GM19193 (cell line): ENCODE results near the gene STIP1.

Experiments used
- POLR2A ChIP-seq: IDR thresholded peaks from 4 replicates; pipeline ENCODE4 v1.6.1; 2011; ENCODE audit not compliant: insufficient read depth, insufficient read length; ENCODE audit errors: extremely low read depth

The STIP1 gene

DNA sequence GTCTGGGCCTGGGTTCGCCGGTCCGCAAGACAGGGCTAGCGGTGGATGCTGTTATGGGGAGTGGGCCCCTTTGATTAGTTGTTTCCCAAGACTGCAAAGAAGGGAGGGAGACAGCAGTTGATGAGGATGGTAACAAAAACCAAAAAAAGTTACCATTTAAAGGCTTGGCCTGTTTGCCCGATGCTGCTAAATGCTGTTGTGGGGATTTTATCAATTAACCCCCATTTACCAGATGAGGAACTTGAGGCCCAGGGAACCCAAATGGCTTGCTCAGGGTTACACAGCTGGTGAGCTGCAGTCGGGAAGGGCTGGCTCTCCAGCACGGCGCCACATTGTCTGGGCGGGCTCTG, 36.7 kb downstream of the STIP1 start:
- TF ChIP-seq POLR2A = no peak

- TF ChIP-seq POLR2A = no peak
Measured at GRCh38 chr11:64223001-64223651, 37.2 kb downstream of the STIP1 start.

GRCh38 chr11:64224151-64224890, 38.4 kb downstream of the STIP1 start:
- TF ChIP-seq POLR2A = no peak

GRCh38 chr11:64224891-64225607, 39.1 kb downstream of the STIP1 start:
- no peak for TF ChIP-seq POLR2A

GRCh38 chr11:64225608-64226506, 39.9 kb downstream of the STIP1 start, which contains the start of the genes NUDT22 and TRPT1:
Gene NUDT22, plus strand, starts transcription at chr11:64226274. Its CDS starts 379 bp downstream, at chr11:64226653.
Gene TRPT1, minus strand, starts transcription at chr11:64226186. Its CDS starts 326 bp downstream, at chr11:64225860.
- TF ChIP-seq POLR2A = peak; percentile 81

GRCh38 chr11:64226507-64227051, 40.6 kb downstream of the STIP1 start:
- peak; percentile 33 for TF ChIP-seq POLR2A

GRCh38 chr11:64227405-64227956, 41.5 kb downstream of the STIP1 start:
- TF ChIP-seq POLR2A = no peak

- TF ChIP-seq POLR2A = no peak
Measured at GRCh38 chr11:64229090-64229743, 43.2 kb downstream of the STIP1 start.

DNA sequence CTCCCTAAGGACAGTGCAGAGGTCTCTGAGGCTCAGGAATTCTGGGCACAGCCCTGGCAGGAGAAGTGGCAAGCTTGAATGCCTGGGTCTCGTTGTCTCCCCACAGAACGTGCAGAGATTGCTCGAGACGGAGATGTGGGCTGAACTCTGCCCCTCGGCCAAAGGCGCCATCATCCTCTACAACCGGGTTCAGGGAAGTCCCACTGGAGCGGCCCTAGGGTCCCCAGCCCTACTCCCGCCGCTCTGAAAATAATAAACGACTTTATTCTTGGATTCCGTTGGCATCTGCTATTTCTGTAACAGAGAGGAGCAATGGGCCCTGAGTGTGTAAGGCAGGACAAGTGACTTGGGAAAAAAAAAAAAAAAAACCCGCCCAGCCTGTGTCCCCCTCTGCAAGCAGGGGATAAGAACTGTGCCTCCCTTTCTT, 43.8 kb downstream of the STIP1 start:
- no peak for TF ChIP-seq POLR2A

GRCh38 chr11:64230171-64230984, 44.4 kb downstream of the STIP1 start, which contains the start of gene DNAJC4:
Gene DNAJC4, plus strand, starts transcription at chr11:64230548. Its CDS starts 307 bp downstream, at chr11:64230855.
- TF ChIP-seq POLR2A = peak; percentile 66

GRCh38 chr11:64230985-64231365, 45.0 kb downstream of the STIP1 start:
- no peak for TF ChIP-seq POLR2A

DNA sequence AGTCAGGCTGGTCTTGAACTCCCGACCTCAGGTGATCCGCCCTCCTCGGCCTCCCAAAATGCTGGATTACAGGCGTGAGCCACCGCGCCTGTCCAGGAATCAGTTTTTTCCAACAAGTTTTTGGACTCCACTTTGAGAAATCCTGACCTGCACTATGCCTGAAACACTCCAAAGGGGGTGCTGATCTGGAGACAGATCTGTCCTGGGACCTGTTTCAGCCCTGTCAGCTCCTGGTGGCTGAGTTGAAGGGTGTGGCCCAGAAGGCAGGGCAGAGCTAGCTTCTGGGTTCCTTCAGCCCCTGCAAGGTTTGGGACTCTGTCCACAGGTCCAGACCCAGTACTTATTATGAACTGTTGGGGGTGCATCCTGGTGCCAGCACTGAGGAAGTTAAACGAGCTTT, 45.6 kb downstream of the STIP1 start:
- TF ChIP-seq POLR2A = no peak
